ENCODE measurements around the gene LPP. TPM values are rescaled to one million over a fixed set of nuclear protein-coding genes. Genes with fewer than 3 reads are reported as not detected.

LPP gene
- total and polyA plus RNA-seq, 2 of the 4 experiments (the other 2 are of a cell fraction): 16.0 to 130 TPM

- BruUV-seq (replicated peaks): no TSS peak
- H2BK5ac ChIP-seq (ENCODE audit: low read depth, low read length, poor library complexity, severe bottlenecking): no peak overlapping the region
- peaks cover 5% of the 10 kb centered on the region; the same call in 1 of the 2 replicates for H3K9me1 ChIP-seq (ENCODE audit: insufficient read depth, low read length)
- no peak overlapping the region for H3K4ac ChIP-seq (ENCODE audit: low read depth, low read length)
- no peak for ATAC-seq (ENCODE audit: low read depth)
- TF ChIP-seq RAD21 (IDR thresholded peaks at IDR 0.05; ENCODE audit: low read length): no peak
- TF ChIP-seq RCOR1 (IDR thresholded peaks at IDR 0.05; ENCODE audit: insufficient replicate concordance, low read length): no peak
- no peak for TF ChIP-seq MAZ (IDR thresholded peaks at IDR 0.05; ENCODE audit: borderline replicate concordance, low read depth, low read length)
- TF ChIP-seq BHLHE40 (IDR thresholded peaks at IDR 0.05; ENCODE audit: low read depth, low read length): no peak
- no peak for TF ChIP-seq FOS (IDR thresholded peaks at IDR 0.05; ENCODE audit: low read depth, low read length)
- TF ChIP-seq CHD1 (IDR thresholded peaks at IDR 0.05; ENCODE audit: low read depth, low read length): no peak
- TF ChIP-seq SMC3 (IDR thresholded peaks at IDR 0.05; ENCODE audit: low read depth, low read length): no peak
- TF ChIP-seq ELK1 (IDR thresholded peaks at IDR 0.05; ENCODE audit: borderline replicate concordance, low read depth, low read length): no peak
- TF ChIP-seq RFX5 (IDR thresholded peaks at IDR 0.05; ENCODE audit: low read depth, low read length): no peak
- TF ChIP-seq MAFK (IDR thresholded peaks at IDR 0.05; ENCODE audit: low read depth, low read length): no peak
- TF ChIP-seq CTCF (conservative IDR thresholded peaks at IDR 0.05; ENCODE audit: low read depth, low read length): no peak
- no peak for TF ChIP-seq CEBPB (IDR thresholded peaks at IDR 0.05; ENCODE audit: low read depth, low read length)
- no peak for TF ChIP-seq USF2 (IDR thresholded peaks at IDR 0.05; ENCODE audit: low read depth, low read length)
- intact Hi-C loops (cut with micrococcal nuclease) (no loop called here), in situ Hi-C loops (cut with MboI; ENCODE audit: low sequenced_read_pairs) (no loop called here), dilution Hi-C loops (cut with HindIII; ENCODE audit: low sequenced_read_pairs, unreplicated experiment) (no loop called here)
- no peak overlapping the region for H3K14ac ChIP-seq (replicated peaks; ENCODE audit: low read depth, low read length)
- no peak overlapping the region for H2BK20ac ChIP-seq (ENCODE audit: low read depth, low read length)
- no peak overlapping the region for H3K18ac ChIP-seq (ENCODE audit: low read depth, low read length)
- no CpG with 5 or more reads among the region's 2 CpGs for WGBS, 2 experiments (ENCODE audit: extremely low coverage in 2 of 2, insufficient read length in 1 of 2)
- H4K8ac ChIP-seq (ENCODE audit: low read depth in 2 of 2, low read length in 2 of 2): no peak overlapping the region
- H3K27ac ChIP-seq (ENCODE audit: insufficient read depth, low read length): no peak overlapping the region
- no peak overlapping the region for H2AFZ ChIP-seq (replicated peaks; ENCODE audit: low read length, poor library complexity)
- no peaks in the 10 kb centered on the region; the same call in 1 of the 2 replicates for H3K36me3 ChIP-seq (ENCODE audit: control insufficient read depth, insufficient read depth, low read length)
- H3K9ac ChIP-seq (ENCODE audit: low read depth, low read length): no peak overlapping the region
- H3K79me1 ChIP-seq (ENCODE audit: low read depth in 1 of 2, low read length in 2 of 2): peaks cover 18 to 37% of the 10 kb centered on the region in 2 experiments
- no peak for DNase-seq
- H3K23ac ChIP-seq (ENCODE audit: low read depth, low read length): no peak overlapping the region
- no peak overlapping the region for H2AK9ac ChIP-seq (replicated peaks; ENCODE audit: low read depth, low read length, poor library complexity)
- H4K91ac ChIP-seq (ENCODE audit: insufficient read depth, low read depth, low read length): no peak overlapping the region
- ChIA-PET POLR2A (ENCODE audit: unreplicated experiment) (no interaction called here), CTCF (no interaction called here)
- H2AK5ac ChIP-seq (ENCODE audit: low read depth, low read length): no peak overlapping the region
- H3K9me3 ChIP-seq (ENCODE audit: control insufficient read depth, insufficient read depth, low read length): no peaks in the 10 kb centered on the region
- no peak overlapping the region for H3K4me2 ChIP-seq (ENCODE audit: low read depth, low read length)
- H3K56ac ChIP-seq (ENCODE audit: extremely low read depth, insufficient read depth, low read length): no peak overlapping the region
- no peak overlapping the region for H3K4me3 ChIP-seq (ENCODE audit: insufficient read depth, low read depth, low read length)
- no peak overlapping the region for H4K5ac ChIP-seq (ENCODE audit: low read depth, low read length)
- no peaks in the 10 kb centered on the region for H3K27me3 ChIP-seq (ENCODE audit: control insufficient read depth, insufficient read depth, low read length)
- H3K4me1 ChIP-seq (ENCODE audit: control insufficient read depth, insufficient read depth, low read length): peaks cover 2% of the 10 kb centered on the region
- H2BK120ac ChIP-seq (ENCODE audit: low read depth, low read length): no peak overlapping the region
- no peak overlapping the region for H2BK15ac ChIP-seq (ENCODE audit: low read depth, low read length)
- H4K20me1 ChIP-seq (ENCODE audit: insufficient read depth, low read length): peaks cover 3% of the 10 kb centered on the region; the same call in 1 of the 2 replicates
Measured at GRCh38 chr3:188589071-188589470, 435.1 kb downstream of the LPP start.
